ENCODE measurements around the gene GFRA1.

GFRA1 gene

GRCh38 chr10:116270771-116271592 lies 2.0 kb downstream of the GFRA1 start:
- DNase-seq (ENCODE audit: low spot score), result no peak

- DNase-seq (ENCODE audit: low spot score), result no peak
Observed at GRCh38 chr10:116270126-116270770, 2.8 kb downstream of the GFRA1 start.

DNA sequence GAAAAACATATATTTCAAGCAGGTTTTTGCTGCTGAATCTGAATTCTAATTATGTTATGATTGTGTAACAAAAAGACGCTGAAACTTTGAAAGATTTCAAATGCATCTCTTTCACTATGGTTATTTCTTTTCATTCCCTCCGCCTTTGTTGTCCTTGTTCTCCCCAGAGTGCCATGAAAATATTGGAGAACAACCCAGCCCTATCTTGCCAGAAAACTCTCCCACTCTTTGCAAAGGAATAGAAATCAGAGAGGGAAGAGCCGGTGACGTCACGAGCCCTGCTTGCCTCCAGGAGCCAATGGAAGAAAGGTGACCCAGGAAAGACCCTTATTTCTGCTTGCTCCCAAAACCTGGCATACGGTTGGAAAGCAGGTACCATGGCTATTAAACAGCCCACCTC lies 3.4 kb downstream of the GFRA1 start:
- DNase-seq (ENCODE audit: low spot score), result no peak

- DNase-seq (ENCODE audit: low spot score), result no peak
Observed at GRCh38 chr10:116268976-116269375, 4.0 kb downstream of the GFRA1 start.

DNA sequence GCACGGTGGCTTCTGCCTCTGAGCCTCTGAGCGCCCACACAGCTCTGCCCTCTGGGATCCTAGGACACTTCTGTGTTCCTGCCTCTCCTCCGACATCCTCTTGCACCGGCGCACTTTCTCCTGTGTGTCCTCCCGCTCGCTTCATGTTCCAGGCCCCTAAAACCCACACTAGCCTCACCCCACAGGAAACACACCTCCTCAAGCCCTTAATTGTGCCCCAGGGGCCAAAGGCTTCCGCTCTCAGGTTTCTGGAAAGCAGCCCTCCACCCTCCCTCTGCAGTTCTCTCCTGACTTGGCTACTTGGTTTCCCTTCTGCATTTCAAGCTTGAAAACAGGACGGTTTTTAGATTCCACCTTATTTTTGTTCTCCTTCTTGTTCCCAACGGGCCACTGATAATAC lies 7.3 kb downstream of the GFRA1 start:
- no peak for DNase-seq (ENCODE audit: low spot score)

GRCh38 chr10:116263870-116264655 lies 8.9 kb downstream of the GFRA1 start:
- no peak for DNase-seq (ENCODE audit: low spot score)

DNA sequence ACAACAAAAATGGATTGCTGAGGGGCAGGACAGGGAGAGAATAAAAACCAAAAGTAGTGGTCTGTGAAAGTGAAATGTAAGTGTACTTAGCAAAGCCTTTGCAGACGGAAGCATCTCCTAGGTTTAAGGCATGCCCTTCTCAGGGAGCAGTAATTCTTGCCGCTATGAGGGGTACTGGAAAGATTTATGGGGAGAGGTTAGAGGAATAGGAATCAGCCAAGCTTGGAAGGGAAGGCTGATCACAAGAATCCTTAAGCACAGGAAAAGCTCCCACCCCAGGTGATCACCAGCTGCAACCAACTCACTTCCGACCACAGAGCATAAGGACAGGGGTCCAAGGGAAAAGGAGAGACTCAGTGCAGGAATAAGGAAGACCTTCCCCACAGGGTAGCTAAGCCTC lies 10.3 kb downstream of the GFRA1 start:
- no peak for DNase-seq (ENCODE audit: low spot score)

GRCh38 chr10:116260599-116260998 lies 12.4 kb downstream of the GFRA1 start:
- DNase-seq (ENCODE audit: low spot score), result no peak

- DNase-seq (ENCODE audit: low spot score), result no peak
Observed at GRCh38 chr10:116259638-116260037, 13.4 kb downstream of the GFRA1 start.

- DNase-seq (ENCODE audit: low spot score), result no peak
Observed at GRCh38 chr10:116257785-116258184, 15.2 kb downstream of the GFRA1 start.

- no peak for DNase-seq (ENCODE audit: low spot score)
Observed at GRCh38 chr10:116256752-116257259, 16.2 kb downstream of the GFRA1 start.

GRCh38 chr10:116255886-116256751 lies 16.9 kb downstream of the GFRA1 start:
- DNase-seq (ENCODE audit: low spot score), result no peak

GRCh38 chr10:116254422-116255155 lies 18.4 kb downstream of the GFRA1 start:
- DNase-seq (ENCODE audit: low spot score), result no peak

DNA sequence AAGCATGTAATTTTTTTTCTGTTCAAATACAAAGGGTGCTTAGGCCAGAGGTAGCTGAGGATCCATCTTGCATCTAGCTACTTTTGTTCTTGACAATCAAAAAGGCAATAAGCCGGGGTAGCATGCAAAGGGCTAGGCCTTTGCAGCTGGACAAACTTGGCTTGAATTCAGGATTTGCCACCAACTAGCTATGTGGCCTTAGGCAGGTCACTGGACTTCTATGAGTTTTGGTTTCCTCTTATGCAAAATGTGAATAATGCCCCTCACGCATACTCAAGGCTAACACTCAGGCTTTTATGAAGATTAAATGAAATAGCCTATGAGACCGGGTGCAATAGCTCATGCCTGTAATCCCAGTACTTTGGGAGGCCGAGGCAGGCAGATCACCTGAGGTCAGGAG lies 19.3 kb downstream of the GFRA1 start:
- DNase-seq (ENCODE audit: low spot score), result no peak

- DNase-seq (ENCODE audit: low spot score), result no peak
Observed at GRCh38 chr10:116251602-116252395, 21.2 kb downstream of the GFRA1 start.

DNA sequence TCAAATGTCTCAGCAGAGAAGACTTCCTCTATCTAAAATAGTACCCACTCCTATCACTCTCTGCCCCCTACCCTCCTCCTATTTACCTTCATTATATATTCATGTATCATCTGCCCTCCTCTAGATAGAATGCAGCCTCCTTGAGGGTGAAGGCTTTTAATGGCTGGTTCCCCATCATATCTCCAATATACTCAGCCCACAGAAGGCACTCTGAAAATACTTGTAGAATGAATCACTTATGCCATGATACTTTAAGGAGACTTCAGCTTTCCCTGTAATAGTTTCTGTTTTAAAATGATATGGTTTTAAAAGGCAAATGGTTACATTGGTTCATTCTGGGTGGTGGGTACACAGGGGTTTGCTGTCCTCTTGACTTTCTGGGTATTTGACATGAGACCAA lies 25.3 kb downstream of the GFRA1 start:
- no peak for DNase-seq (ENCODE audit: low spot score)

- no peak for DNase-seq (ENCODE audit: low spot score)
Observed at GRCh38 chr10:116246263-116246662, 26.7 kb downstream of the GFRA1 start.

DNA sequence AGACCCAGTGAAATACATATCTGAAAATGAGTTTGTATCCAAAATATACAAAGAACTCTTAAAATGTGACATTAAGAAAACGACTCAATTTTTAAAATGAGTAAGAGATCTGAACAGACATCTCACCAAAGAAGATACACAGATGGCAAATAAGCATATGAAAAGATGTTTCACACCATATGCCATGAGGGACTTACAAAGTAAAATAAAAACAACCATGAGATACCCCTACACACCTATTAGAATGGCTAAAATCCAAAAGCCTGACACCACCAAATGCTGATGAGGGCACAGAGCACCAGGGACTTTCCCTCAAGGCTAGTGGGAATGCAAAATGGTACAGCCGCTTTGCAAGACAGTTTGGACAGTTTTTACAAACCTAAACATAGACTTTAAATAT lies 27.9 kb downstream of the GFRA1 start:
- no peak for DNase-seq (ENCODE audit: low spot score)

DNA sequence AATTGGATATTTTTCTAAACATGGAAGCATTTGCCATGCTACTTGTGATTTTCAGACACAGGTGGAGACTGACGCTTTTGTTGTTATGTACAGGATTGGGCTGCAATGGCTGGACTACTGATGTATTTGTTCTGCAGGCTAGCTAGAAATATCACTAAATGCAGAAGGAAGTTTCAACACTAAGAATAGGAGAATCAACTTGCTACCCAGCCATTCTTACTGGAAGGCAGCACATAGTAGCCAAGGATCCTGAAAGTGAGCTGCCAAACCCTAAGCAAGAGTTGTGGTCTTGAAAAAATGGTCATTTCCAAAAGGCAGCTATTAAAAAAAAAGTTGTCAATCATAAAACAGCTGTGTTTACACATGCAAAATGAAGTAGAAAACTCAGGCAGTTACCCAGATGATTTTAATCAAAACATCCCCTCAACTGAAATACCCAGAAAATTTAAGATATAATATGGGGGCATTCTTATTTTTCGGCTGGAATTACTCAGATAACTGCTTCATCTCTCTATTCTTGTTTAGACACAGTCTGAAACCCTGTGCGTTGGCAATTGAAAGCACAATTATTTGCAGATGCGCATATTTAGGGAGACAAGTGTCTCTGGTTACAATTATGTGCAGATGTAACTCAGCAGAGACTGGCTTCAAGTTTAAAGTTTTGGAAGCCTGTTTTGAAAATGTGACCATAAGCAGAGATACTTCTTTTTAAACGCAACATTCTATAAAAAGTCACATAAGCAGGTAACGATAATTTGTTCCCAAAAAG lies 31.2 kb downstream of the GFRA1 start:
- no peak for DNase-seq (ENCODE audit: low spot score)
